ENCODE data around the gene INPP4A.

INPP4A gene

GRCh38 chr2:98494699-98495098, 50.0 kb downstream of the INPP4A start:
- no peak for ATAC-seq
- TF ChIP-seq ESRRG (CRISPR knock-in tag; IDR thresholded peaks at IDR 0.05), result no peak
- TF ChIP-seq ISL1 (CRISPR knock-in tag; IDR thresholded peaks at IDR 0.05), result no peak
- no peak for TF ChIP-seq TSHZ2 (CRISPR knock-in tag; IDR thresholded peaks at IDR 0.05)
- no peak for TF ChIP-seq ZFP30 (CRISPR knock-in tag; IDR thresholded peaks at IDR 0.05)
- no peak for TF ChIP-seq TOX (CRISPR knock-in tag; IDR thresholded peaks at IDR 0.05; ENCODE audit: borderline replicate concordance)
- no peak for TF ChIP-seq ZNF70 (CRISPR knock-in tag; IDR thresholded peaks at IDR 0.05)
- no peak for TF ChIP-seq ARNTL (CRISPR knock-in tag; IDR thresholded peaks at IDR 0.05; ENCODE audit: borderline replicate concordance, low read depth)
- no peak for TF ChIP-seq RARB (CRISPR knock-in tag; IDR thresholded peaks at IDR 0.05)
- TF ChIP-seq ZC3H10 (CRISPR knock-in tag; IDR thresholded peaks at IDR 0.05), result no peak
- no peak for TF ChIP-seq CREB5 (CRISPR knock-in tag; IDR thresholded peaks at IDR 0.05; ENCODE audit: low read depth)
- TF ChIP-seq SNAI2 (CRISPR knock-in tag; IDR thresholded peaks at IDR 0.05), result no peak
- TF ChIP-seq PPARA (CRISPR knock-in tag; IDR thresholded peaks at IDR 0.05; ENCODE audit: borderline replicate concordance), result no peak
- TF ChIP-seq BACH2 (CRISPR knock-in tag; IDR thresholded peaks at IDR 0.05; ENCODE audit: borderline replicate concordance), result no peak
- no peak for TF ChIP-seq GLIS3 (CRISPR knock-in tag; IDR thresholded peaks at IDR 0.05)
- no peak for TF ChIP-seq CSDC2 (CRISPR knock-in tag; IDR thresholded peaks at IDR 0.05)
- TF ChIP-seq PATZ1 (CRISPR knock-in tag; IDR thresholded peaks at IDR 0.05; ENCODE audit: borderline replicate concordance), result no peak
- TF ChIP-seq OSR1 (CRISPR knock-in tag; IDR thresholded peaks at IDR 0.05), result no peak
- no peak for TF ChIP-seq ZNF565 (CRISPR knock-in tag; conservative IDR thresholded peaks at IDR 0.05; ENCODE audit: low read depth)

GRCh38 chr2:98496750-98497493, 52.3 kb downstream of the INPP4A start:
- no peak for ATAC-seq
- TF ChIP-seq SNAI2 (CRISPR knock-in tag; IDR thresholded peaks at IDR 0.05) (no peak), TCF4 (CRISPR knock-in tag; IDR thresholded peaks at IDR 0.05; ENCODE audit: borderline replicate concordance) (no peak), ZNF565 (CRISPR knock-in tag; conservative IDR thresholded peaks at IDR 0.05; ENCODE audit: low read depth) (no peak), CREB5 (CRISPR knock-in tag; IDR thresholded peaks at IDR 0.05; ENCODE audit: low read depth) (no peak), PATZ1 (CRISPR knock-in tag; IDR thresholded peaks at IDR 0.05; ENCODE audit: borderline replicate concordance) (no peak), ISL1 (CRISPR knock-in tag; IDR thresholded peaks at IDR 0.05) (no peak), GLIS3 (CRISPR knock-in tag; IDR thresholded peaks at IDR 0.05) (no peak), BACH2 (CRISPR knock-in tag; IDR thresholded peaks at IDR 0.05; ENCODE audit: borderline replicate concordance) (no peak), ESRRG (CRISPR knock-in tag; IDR thresholded peaks at IDR 0.05) (no peak), CSRNP3 (CRISPR knock-in tag; IDR thresholded peaks at IDR 0.05) (no peak), CSDC2 (CRISPR knock-in tag; IDR thresholded peaks at IDR 0.05) (no peak), OSR1 (CRISPR knock-in tag; IDR thresholded peaks at IDR 0.05) (no peak), ARNTL (CRISPR knock-in tag; IDR thresholded peaks at IDR 0.05; ENCODE audit: borderline replicate concordance, low read depth) (no peak)

Data from SK-N-SH treated with all-trans-retinoic acid at 6 μM for 48 hours (cell line).